Left lung (tissue), 10 donors: ENCODE results near the gene SF3A1. TPM values are rescaled to one million over a fixed set of nuclear protein-coding genes. Genes with fewer than 3 reads are reported as not detected.
"Not testable (repeated sequence)": the region's sequence is repeated elsewhere in the genome, so short reads cannot be mapped to it uniquely, and the experiment has no call there.

Source experiments
- ATAC-seq: fragments of 200-7000 bp; cut with Tn5 transposase; one replicate; pipeline ENCODE4 v1.9.1; 2020; ENCODE audit warnings: moderate library complexity
- DNase-seq, 4 donors: peaks; one replicate each; pipeline ENCODE4 v3.0.0-alpha.2; 2013 to 2020
- H3K27ac ChIP-seq, 2 donors: fragments of 200-600 bp; sonication (generic) in 1 of 2; one replicate each; pipeline versions ENCODE4 v1.5.0 to v1.8.0; 2020 to 2021
- H3K27me3 ChIP-seq, 2 donors: fragments of 200-600 bp; sonication (generic) in 1 of 2; one replicate each; pipeline versions ENCODE4 v1.5.0 to v1.8.0; 2020 to 2021
- H3K36me3 ChIP-seq, 2 donors: fragments of 200-600 bp; sonication (generic) in 1 of 2; one replicate each; pipeline versions ENCODE4 v1.5.0 to v1.8.0; 2020 to 2021
- H3K4me1 ChIP-seq, 2 donors: fragments of 200-600 bp; one replicate each; pipeline ENCODE4 v1.8.0; 2021
- H3K4me3 ChIP-seq, 2 donors: fragments of 200-600 bp; sonication (generic) in 1 of 2; one replicate each; pipeline versions ENCODE4 v1.5.0 to v1.8.0; 2020 to 2021; ENCODE audit warnings: mild to moderate bottlenecking in 1 of 2
- H3K9me3 ChIP-seq, 2 donors: fragments of 200-600 bp; sonication (generic) in 1 of 2; one replicate each; pipeline versions ENCODE4 v1.5.0 to v1.8.0; 2020 to 2021
- CTCF ChIP-seq, 2 donors: fragments of 200-600 bp; sonication (generic) in 1 of 2; IDR thresholded peaks; one replicate each; pipeline versions ENCODE4 v1.5.0 to v1.8.0; 2021; ENCODE audit warnings: antibody characterized with exemption in 2 of 2
- intact Hi-C, 2 donors: fragments of 100-400 bp; cut with DNase I; formaldehyde crosslinking; loops; one replicate each; pipeline versions ENCODE4 v1.11.2 to v1.14.2; 2022
- polyA plus RNA-seq, 6 donors: library from polyadenylated mRNA; unstranded; fragments of 120-200 nt; gene quantifications; one replicate each; pipeline ENCODE4 v1.2.1, GENCODE V29; 2013; ENCODE audit not compliant: insufficient read length in 6 of 6
- total RNA-seq, 2 donors: library from RNA; stranded (reverse); fragmentation: NEBNext Ultra II Directional; extraction: Animal tissue kit (Norgen Biotek cat#: 25700); gene quantifications; one replicate each; pipeline ENCODE4 v1.2.1, GENCODE V29; 2021
- donor health status: DM: no; HTN: yes; CAD: no.
- donor health status: DM: no; HTN: no; CAD: no.

The SF3A1 gene
- total and polyA plus RNA-seq, 8 donors = 119 to 154 (median 137) TPM

GRCh38 chr22:30338802-30339201 lies 17.9 kb downstream of the SF3A1 start:
- intact Hi-C loops = no loop called here
- no peaks in the 10 kb centered on the region for H3K27me3 ChIP-seq
- no peak for ATAC-seq
- no peak overlapping the region for H3K4me3 ChIP-seq
- H3K36me3 ChIP-seq = peaks cover 9 to 100% of the 10 kb centered on the region in 2 donors
- DNase-seq = no peak
- H3K4me1 ChIP-seq = no peaks in the 10 kb centered on the region
- no peaks in the 10 kb centered on the region for H3K9me3 ChIP-seq
- TF ChIP-seq CTCF (IDR thresholded peaks at IDR 0.05) = no peak
- no peak overlapping the region for H3K27ac ChIP-seq

GRCh38 chr22:30338341-30338740 lies 18.4 kb downstream of the SF3A1 start:
- DNase-seq, H3K27me3 ChIP-seq, intact Hi-C loops, H3K4me1 ChIP-seq, H3K4me3 ChIP-seq, H3K27ac ChIP-seq, H3K9me3 ChIP-seq, ATAC-seq: not testable (repeated sequence)
- H3K36me3 ChIP-seq = peaks cover 6 to 100% of the 10 kb centered on the region in 2 donors

- TF ChIP-seq CTCF (IDR thresholded peaks at IDR 0.05) = no peak
- Histone ChIP-seq H3K27ac (no peak overlapping the region), H3K4me1 (no peaks in the 10 kb centered on the region), H3K4me3 (no peak overlapping the region), H3K27me3 (no peaks in the 10 kb centered on the region), H3K9me3 (no peaks in the 10 kb centered on the region), H3K36me3 (peaks cover 6 to 100% of the 10 kb centered on the region in 2 donors)
- ATAC-seq (no peak), DNase-seq (no peak)
- intact Hi-C loops = no loop called here
Measured at GRCh38 chr22:30337461-30337778, 19.3 kb downstream of the SF3A1 start.

- H3K4me1 ChIP-seq = no peaks in the 10 kb centered on the region
- intact Hi-C loops = no loop called here
- no peaks in the 10 kb centered on the region for H3K9me3 ChIP-seq
- DNase-seq (no peak), ATAC-seq (no peak)
- peaks cover 6 to 100% of the 10 kb centered on the region in 2 donors for H3K36me3 ChIP-seq
- TF ChIP-seq CTCF (IDR thresholded peaks at IDR 0.05) = no peak
- H3K4me3 ChIP-seq = no peak overlapping the region
- H3K27ac ChIP-seq = no peak overlapping the region
- no peaks in the 10 kb centered on the region for H3K27me3 ChIP-seq
Measured at GRCh38 chr22:30336752-30337460, 19.8 kb downstream of the SF3A1 start.

- no peak overlapping the region for H3K4me3 ChIP-seq
- no peaks in the 10 kb centered on the region for H3K27me3 ChIP-seq
- H3K36me3 ChIP-seq = peaks cover 6 to 100% of the 10 kb centered on the region in 2 donors
- DNase-seq (no peak), ATAC-seq (no peak)
- no peak for TF ChIP-seq CTCF (IDR thresholded peaks at IDR 0.05)
- intact Hi-C loops = no loop called here
- H3K9me3 ChIP-seq = no peaks in the 10 kb centered on the region
- no peak overlapping the region for H3K27ac ChIP-seq
- H3K4me1 ChIP-seq = no peaks in the 10 kb centered on the region
Measured at GRCh38 chr22:30335236-30335635, 21.5 kb downstream of the SF3A1 start.

GRCh38 chr22:30334646-30335045 lies 22.0 kb downstream of the SF3A1 start:
- peak in 1 of 4 donors; percentile 23 for DNase-seq
- TF ChIP-seq CTCF (IDR thresholded peaks at IDR 0.05) = no peak
- ATAC-seq = no peak
- Histone ChIP-seq H3K9me3 (no peaks in the 10 kb centered on the region), H3K27ac (no peak overlapping the region), H3K36me3 (peaks cover 6 to 100% of the 10 kb centered on the region in 2 donors), H3K4me3 (no peak overlapping the region), H3K4me1 (no peaks in the 10 kb centered on the region), H3K27me3 (no peaks in the 10 kb centered on the region)
- intact Hi-C loops = no loop called here
